HG02763 (cell line): ENCODE measurements around the gene CDC37.
"Not testable (repeated sequence)": the region's sequence is repeated elsewhere in the genome, so short reads cannot be mapped to it uniquely, and the experiment has no call there.

ENCODE experiments used
- ATAC-seq: cut with Tn5 transposase; IDR thresholded peaks from one replicate; pipeline ENCODE4 v1.9.1; 2021; ENCODE audit warnings: mild to moderate bottlenecking, moderate library complexity; ENCODE audit not compliant: unreplicated experiment

The CDC37 gene

GRCh38 chr19:10420444-10421239 is 17.3 kb upstream of the CDC37 start, which contains the start of gene PDE4A:
PDE4A (plus strand) TSS chr19:10420538; CDS start chr19:10420765, 227 bp downstream.
- ATAC-seq: no peak

GRCh38 chr19:10419646-10420443 is 16.5 kb upstream of the CDC37 start:
- no peak for ATAC-seq

- ATAC-seq: no peak
These were observed 15.9 kb upstream of the CDC37 start for GRCh38 chr19:10419200-10419645.

- no peak for ATAC-seq
These were observed 15.3 kb upstream of the CDC37 start for GRCh38 chr19:10418485-10419199.

- ATAC-seq: no peak
These were observed 14.8 kb upstream of the CDC37 start for GRCh38 chr19:10418235-10418484.

- no peak for ATAC-seq
These were observed 14.3 kb upstream of the CDC37 start for GRCh38 chr19:10417541-10418234.

- ATAC-seq: peak; percentile 66
These were observed 13.3 kb upstream of the CDC37 start for GRCh38 chr19:10416380-10417257.

- no peak for ATAC-seq
These were observed 12.7 kb upstream of the CDC37 start for GRCh38 chr19:10416083-10416379.

GRCh38 chr19:10412257-10412977 is 9.1 kb upstream of the CDC37 start:
- ATAC-seq: no peak

- not testable (repeated sequence) for ATAC-seq
These were observed 7.9 kb upstream of the CDC37 start for GRCh38 chr19:10411224-10411623.

GRCh38 chr19:10408511-10409283 is 5.4 kb upstream of the CDC37 start:
- no peak for ATAC-seq

GRCh38 chr19:10407096-10407495 is 3.8 kb upstream of the CDC37 start:
- no peak for ATAC-seq

GRCh38 chr19:10406191-10406590 is 2.8 kb upstream of the CDC37 start:
- ATAC-seq: no peak

GRCh38 chr19:10404888-10405820 is 1.8 kb upstream of the CDC37 start:
- no peak for ATAC-seq

- no peak for ATAC-seq
These were observed 802 bp downstream of the CDC37 start for GRCh38 chr19:10402441-10403038.

GRCh38 chr19:10399878-10400277 is 3.5 kb downstream of the CDC37 start:
- ATAC-seq: no peak

- not testable (repeated sequence) for ATAC-seq
These were observed 4.0 kb downstream of the CDC37 start for GRCh38 chr19:10399340-10399739.
